Esophagus muscularis mucosa (tissue), 4 donors: ENCODE results near the gene RPS6KL1. TPM values are rescaled to one million over a fixed set of nuclear protein-coding genes. Genes with fewer than 3 reads are reported as not detected.

Source experiments
- DNase-seq: peaks from one replicate; pipeline ENCODE4 v3.0.0-alpha.2; 2017; ENCODE audit errors: extremely low spot score
- H3K27ac ChIP-seq, 4 donors: fragments of 200-600 bp; sonication (generic); replicated peaks in 1 of 4; 1 replicate in 3 of 4; 2 replicates in 1 of 4; pipeline ENCODE4 v1.5.1; 2016 to 2019; ENCODE audit warnings: mild to moderate bottlenecking in 1 of 4
- H3K27me3 ChIP-seq, 4 donors: fragments of 200-600 bp; sonication (generic); one replicate each; pipeline versions ENCODE4 v1.5.1 to v1.6.0; 2016 to 2019
- H3K36me3 ChIP-seq, 4 donors: fragments of 200-600 bp; sonication (generic); one replicate each; pipeline ENCODE4 v1.5.1; 2016 to 2019
- H3K4me1 ChIP-seq, 4 donors: fragments of 200-600 bp; sonication (generic); one replicate each; pipeline ENCODE4 v1.5.1; 2016 to 2019
- H3K4me3 ChIP-seq, 4 donors: fragments of 200-600 bp; sonication (generic); 1 replicate in 2 of 4; 2 replicates in 2 of 4; pipeline ENCODE4 v1.5.1; 2016 to 2019; ENCODE audit warnings: mild to moderate bottlenecking in 4 of 4, moderate library complexity in 1 of 4
- H3K9me3 ChIP-seq, 4 donors: fragments of 200-600 bp; sonication (generic); 1 replicate in 3 of 4; 2 replicates in 1 of 4; pipeline ENCODE4 v1.5.1; 2016 to 2019
- CTCF ChIP-seq, 3 experiments: fragments of 200-600 bp in 2 of 3; fragments of 450-650 bp in 1 of 3; sonication (generic) in 2 of 3; IDR thresholded peaks; one replicate each; pipeline ENCODE4 v1.5.1; 2017 to 2019; ENCODE audit warnings: antibody characterized with exemption in 3 of 3, mild to moderate bottlenecking in 2 of 3, moderate library complexity in 1 of 3
- EP300 ChIP-seq: sonication (generic); formaldehyde crosslinking; IDR thresholded peaks from one replicate; pipeline ENCODE4 v1.6.1; 2017; ENCODE audit warnings: antibody characterized with exemption
- POLR2A ChIP-seq: fragments of 450-650 bp; IDR thresholded peaks from one replicate; pipeline ENCODE4 v1.6.1; 2017; ENCODE audit warnings: antibody characterized with exemption, moderate library complexity, mild to moderate bottlenecking, low read depth
- POLR2AphosphoS5 ChIP-seq, 2 donors: sonication (generic); formaldehyde crosslinking; IDR thresholded peaks; one replicate each; pipeline ENCODE4 v1.6.1; 2017; ENCODE audit warnings: antibody characterized with exemption in 2 of 2
- WGBS: methylation state at CpG from one replicate; pipeline ENCODE4 v1.1.5; 2018; 5-methylcytosine and 5-hydroxymethylcytosine counted together
- intact Hi-C: fragments of 100-400 bp; cut with DNase I; formaldehyde crosslinking; loops from one replicate; pipeline ENCODE4 v1.15.1; 2023
- total RNA-seq, 4 donors: library from RNA; depleted of rRNA; stranded (reverse); fragments of >200 nt; gene quantifications; one replicate each; pipeline versions ENCODE4 v1.1.0 to v1.2.1, GENCODE V29; 2016

Gene RPS6KL1
- total RNA-seq, 4 donors from 2014 or later = 5.3 to 9.7 (median 7.7) TPM

DNA sequence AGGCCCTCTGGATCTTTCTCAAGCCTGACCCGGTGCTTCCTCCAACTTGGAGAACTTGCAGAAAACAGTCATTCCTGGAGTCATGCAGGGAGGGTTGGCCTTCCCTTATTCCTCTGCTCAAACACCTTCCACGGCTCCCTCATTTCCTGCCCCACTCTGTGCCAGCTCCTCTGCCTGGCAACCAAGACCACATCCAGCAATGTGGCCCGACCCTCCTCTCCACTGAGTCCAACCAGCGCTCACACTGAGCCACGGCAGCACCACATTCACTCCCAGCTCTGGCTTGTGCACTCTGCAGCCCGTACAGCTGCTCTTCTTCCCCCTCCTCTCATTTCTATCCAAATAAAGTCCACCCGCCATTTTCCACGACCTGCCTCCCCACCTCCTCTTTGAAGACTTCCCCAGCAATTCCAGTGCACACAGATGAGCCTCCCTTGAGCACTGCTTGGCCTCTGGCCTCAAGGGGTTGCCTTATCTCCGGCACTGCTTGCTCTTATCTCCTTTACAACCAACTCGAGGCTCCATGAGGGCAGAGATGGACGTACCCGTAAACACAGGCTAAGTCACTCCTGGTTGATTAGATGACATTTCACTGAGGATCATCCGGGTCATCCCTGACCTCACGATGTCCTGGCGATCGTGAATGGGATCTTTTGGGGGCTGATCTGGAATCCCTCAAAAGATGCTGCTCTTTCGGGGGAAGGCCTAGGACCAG lies 27.0 kb upstream of the RPS6KL1 start:
- H3K9me3 ChIP-seq = no peaks in the 10 kb centered on the region
- intact Hi-C loops = loop anchor here (5.0 kb wide), 1 partner anchor 52 kb away; the partner anchor contains the start of gene EIF2B2
- 86% methylated on average over 15 of the region's 17 CpGs for WGBS
- peaks cover 0 to 56% (median 0%) of the 10 kb centered on the region in 4 donors for H3K27me3 ChIP-seq
- no peak overlapping the region for H3K4me3 ChIP-seq
- H3K4me1 ChIP-seq = peaks cover 36 to 58% (median 46%) of the 10 kb centered on the region in 4 donors
- H3K27ac ChIP-seq = no peak overlapping the region
- H3K36me3 ChIP-seq = peaks cover 0 to 32% (median 2%) of the 10 kb centered on the region in 4 donors
- DNase-seq = no peak
- TF ChIP-seq POLR2A (no peak), EP300 (no peak), CTCF (IDR thresholded peaks at IDR 0.05) (no peak), POLR2AphosphoS5 (IDR thresholded peaks at IDR 0.05) (no peak)

DNA sequence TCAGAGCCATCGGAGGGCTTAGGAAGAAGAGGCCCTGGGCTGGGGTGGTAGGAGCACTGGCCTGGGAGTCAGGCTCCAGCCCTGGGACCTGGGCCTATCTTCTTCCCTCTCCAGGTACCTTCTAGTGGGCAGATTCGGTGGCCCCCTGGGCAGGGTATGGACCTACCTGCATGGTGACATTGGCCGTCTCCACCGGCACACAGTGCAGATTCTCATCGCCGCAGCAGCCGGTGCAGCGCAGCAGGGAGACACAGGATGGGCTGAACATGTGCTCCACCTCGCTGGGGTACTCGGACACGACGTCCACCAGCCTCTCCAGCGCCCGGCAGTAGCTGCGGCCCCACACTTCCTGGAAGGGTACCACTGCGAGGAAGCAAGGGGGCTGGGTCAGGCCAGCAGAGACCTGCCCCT lies 26.1 kb upstream of the RPS6KL1 start:
- Histone ChIP-seq H3K9me3 (no peaks in the 10 kb centered on the region), H3K36me3 (peaks cover 0 to 32% (median 2%) of the 10 kb centered on the region in 4 donors), H3K4me3 (no peak overlapping the region), H3K27me3 (peaks cover 0 to 48% (median 0%) of the 10 kb centered on the region in 4 donors), H3K27ac (no peak overlapping the region), H3K4me1 (peaks cover 28 to 50% (median 38%) of the 10 kb centered on the region in 4 donors)
- 96% methylated on average over 4 of the region's 16 CpGs for WGBS
- intact Hi-C loops = loop anchor here (5.0 kb wide), 1 partner anchor 53 kb away; the partner anchor contains the start of gene EIF2B2
- no peak for TF ChIP-seq POLR2A
- TF ChIP-seq CTCF (IDR thresholded peaks at IDR 0.05) = no peak
- no peak for TF ChIP-seq POLR2AphosphoS5 (IDR thresholded peaks at IDR 0.05)
- TF ChIP-seq EP300 = no peak
- no peak for DNase-seq

DNA sequence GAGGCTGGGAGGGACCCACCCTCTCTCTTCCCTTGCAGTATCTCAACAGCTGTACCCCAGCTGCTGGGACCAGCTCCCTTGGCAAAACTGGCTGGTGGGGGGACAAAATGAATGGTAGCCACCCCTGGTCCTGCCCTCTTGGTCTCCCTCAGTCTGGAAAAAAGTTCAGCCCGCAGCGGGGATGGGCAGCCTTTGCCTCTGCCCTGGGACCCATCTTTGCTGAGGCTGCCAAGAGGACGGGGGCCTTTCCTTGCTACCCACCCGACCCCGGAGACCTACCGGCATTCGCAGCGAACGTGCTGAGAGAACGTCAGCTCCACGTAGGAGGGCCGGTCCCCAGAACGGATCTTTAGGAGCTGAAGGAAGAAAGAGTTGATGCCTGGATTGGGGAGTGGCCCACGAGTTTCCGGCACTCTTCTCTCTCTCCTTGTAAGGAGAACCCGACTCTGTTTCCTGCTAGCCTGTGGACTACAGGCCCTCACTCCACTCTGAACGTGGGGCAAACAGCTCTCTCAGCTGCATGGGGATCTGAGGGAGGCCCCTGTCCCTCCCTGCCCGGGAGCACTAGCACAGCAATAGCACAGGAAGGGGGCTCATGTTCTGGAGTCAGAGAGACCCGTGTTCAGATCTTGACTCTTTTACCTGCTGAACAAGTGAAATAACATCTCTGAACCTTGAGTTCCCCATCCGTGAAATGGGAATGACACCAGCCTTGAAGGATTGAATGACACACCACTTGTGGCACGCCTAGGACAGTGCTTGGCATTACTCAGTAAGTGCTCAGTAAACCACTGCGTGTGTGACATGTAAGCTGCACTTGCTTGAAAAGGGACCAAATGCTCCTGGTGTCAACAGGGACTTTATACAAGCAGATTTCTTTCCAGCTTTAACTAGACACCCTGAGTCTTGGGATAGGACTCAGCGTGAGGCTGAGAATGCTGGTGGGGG lies 25.4 kb upstream of the RPS6KL1 start:
- no peaks in the 10 kb centered on the region for H3K9me3 ChIP-seq
- 76% methylated on average over 20 of the region's 23 CpGs for WGBS
- intact Hi-C loops = loop anchor here (5.0 kb wide), 1 partner anchor 54 kb away; the partner anchor contains the start of gene EIF2B2

More for the DNA sequence above, 25.4 kb upstream of the RPS6KL1 start:
- TF ChIP-seq CTCF (IDR thresholded peaks at IDR 0.05) (no peak), EP300 (no peak), POLR2A (no peak), POLR2AphosphoS5 (IDR thresholded peaks at IDR 0.05) (no peak)
- Histone ChIP-seq H3K4me1 (peaks cover 21 to 43% (median 31%) of the 10 kb centered on the region in 4 donors), H3K27ac (peak overlapping the region in 3 of 4 donors; percentile 5 to 66 (median 40)), H3K27me3 (peaks cover 0 to 41% (median 0%) of the 10 kb centered on the region in 4 donors), H3K36me3 (peaks cover 0 to 32% (median 2%) of the 10 kb centered on the region in 4 donors), H3K4me3 (peak overlapping the region in 3 of 4 donors; percentile 1 to 26 (median 24))
- no peak for DNase-seq
